ENCODE measurements around the gene RAB13. TPM values are rescaled to one million over a fixed set of nuclear protein-coding genes. Genes with fewer than 3 reads are reported as not detected.

The RAB13 gene
- total and polyA plus RNA-seq, 2 donors (not counting 3 experiments of a cell fraction or from before 2014, with no cell fraction given) = 76.0 to 124 TPM

DNA sequence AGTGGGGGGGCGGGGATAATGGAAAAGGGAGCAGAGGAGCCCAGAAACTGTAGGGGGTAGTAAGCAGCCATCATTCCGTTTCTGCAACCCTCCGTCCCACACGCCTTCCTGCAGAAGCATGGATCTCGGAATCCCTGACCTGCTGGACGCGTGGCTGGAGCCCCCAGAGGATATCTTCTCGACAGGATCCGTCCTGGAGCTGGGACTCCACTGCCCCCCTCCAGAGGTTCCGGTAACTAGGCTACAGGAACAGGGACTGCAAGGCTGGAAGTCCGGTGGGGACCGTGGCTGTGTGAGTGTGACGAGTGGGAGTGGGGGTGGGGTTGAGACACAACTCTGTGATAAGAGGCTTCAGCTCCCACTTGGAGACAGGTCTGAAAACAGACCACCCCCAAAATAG, 17.7 kb downstream of the RAB13 start:
- no TSS peak for BruUV-seq (replicated peaks)
- Histone ChIP-seq H3K9me3 (replicated peaks; ENCODE audit: control insufficient read depth, insufficient read depth, low read length) (no peaks in the 10 kb centered on the region), H2AFZ (ENCODE audit: low read depth, low read length) (peak overlapping the region; percentile 16), H3K4me2 (ENCODE audit: insufficient read depth, low read length) (peak overlapping the region; percentile 83), H3K27ac (ENCODE audit: insufficient read depth, low read depth, low read length) (no peak overlapping the region), H3K9me1 (replicated peaks; ENCODE audit: control insufficient read depth, extremely low read depth, insufficient read depth, low read length) (no peaks in the 10 kb centered on the region), H4K20me1 (replicated peaks; ENCODE audit: control insufficient read depth, extremely low read depth, insufficient read depth, low read length) (no peaks in the 10 kb centered on the region), H3K9ac (replicated peaks; ENCODE audit: extremely low read depth, insufficient read depth, low read length) (no peak overlapping the region), H3K27me3 (ENCODE audit: control insufficient read depth in 2 of 2, insufficient read depth in 2 of 2, low read length in 2 of 2) (no peaks in the 10 kb centered on the region), H3K79me2 (ENCODE audit: control insufficient read depth, insufficient read depth, low read length) (no peaks in the 10 kb centered on the region), H3K36me3 (ENCODE audit: control insufficient read depth in 2 of 2, extremely low read depth in 1 of 2, insufficient read depth in 2 of 2, low read length in 2 of 2) (no peaks in the 10 kb centered on the region), H3K4me3 (replicated peaks in 1 of 3; ENCODE audit: insufficient read depth in 1 of 3, low read depth in 1 of 3, low read length in 3 of 3) (peak overlapping the region in 2 of 3 experiments; percentile 62 to 68), H3K4me1 (ENCODE audit: control insufficient read depth, extremely low read depth, insufficient read depth, low read length) (peaks cover 26% of the 10 kb centered on the region)
- intact Hi-C loops (cut with micrococcal nuclease) (no loop called here), dilution Hi-C loops (cut with MboI; ENCODE audit: extremely low pct_ligation_motif_present, low sequenced_read_pairs) (no loop called here)
- DNase-seq (ENCODE audit: low read depth, low spot score) (no peak), FAIRE-seq (no peak)
- ChIA-PET CTCF (interaction anchor here (2.4 to 4.7 kb wide), 3 partner anchors 9 to 23 kb away, joined by 10 to 37 read pairs (median 16); partner anchors contain the start of genes DENND4B, JTB and RAB13), POLR2A (no interaction called here)
- TF ChIP-seq POLR2AphosphoS5 (IDR thresholded peaks at IDR 0.05; ENCODE audit: insufficient read depth, low read depth, low read length) (no peak), MYC (IDR thresholded peaks at IDR 0.05; ENCODE audit: low read depth, low read length) (no peak), EZH2 (IDR thresholded peaks at IDR 0.05; ENCODE audit: borderline replicate concordance, low read depth, low read length, severe bottlenecking) (no peak), POLR2A (IDR thresholded peaks at IDR 0.05; ENCODE audit: low read depth, low read length) (no peak), FOS (IDR thresholded peaks at IDR 0.05; ENCODE audit: borderline replicate concordance, insufficient read depth, low read length) (no peak), JUN (IDR thresholded peaks at IDR 0.05; ENCODE audit: borderline replicate concordance, insufficient read depth, insufficient read length, low read depth) (no peak), GATA2 (IDR thresholded peaks at IDR 0.05; ENCODE audit: insufficient read depth, insufficient read length, low read depth, low read length) (no peak)
- TF ChIP-seq, protein P1, sequence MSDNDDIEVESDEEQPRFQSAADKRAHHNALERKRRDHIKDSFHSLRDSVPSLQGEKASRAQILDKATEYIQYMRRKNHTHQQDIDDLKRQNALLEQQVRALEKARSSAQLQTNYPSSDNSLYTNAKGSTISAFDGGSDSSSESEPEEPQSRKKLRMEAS (IDR thresholded peaks at IDR 0.05; ENCODE audit: insufficient read depth, insufficient read length) = no peak
- TF ChIP-seq, protein P2, sequence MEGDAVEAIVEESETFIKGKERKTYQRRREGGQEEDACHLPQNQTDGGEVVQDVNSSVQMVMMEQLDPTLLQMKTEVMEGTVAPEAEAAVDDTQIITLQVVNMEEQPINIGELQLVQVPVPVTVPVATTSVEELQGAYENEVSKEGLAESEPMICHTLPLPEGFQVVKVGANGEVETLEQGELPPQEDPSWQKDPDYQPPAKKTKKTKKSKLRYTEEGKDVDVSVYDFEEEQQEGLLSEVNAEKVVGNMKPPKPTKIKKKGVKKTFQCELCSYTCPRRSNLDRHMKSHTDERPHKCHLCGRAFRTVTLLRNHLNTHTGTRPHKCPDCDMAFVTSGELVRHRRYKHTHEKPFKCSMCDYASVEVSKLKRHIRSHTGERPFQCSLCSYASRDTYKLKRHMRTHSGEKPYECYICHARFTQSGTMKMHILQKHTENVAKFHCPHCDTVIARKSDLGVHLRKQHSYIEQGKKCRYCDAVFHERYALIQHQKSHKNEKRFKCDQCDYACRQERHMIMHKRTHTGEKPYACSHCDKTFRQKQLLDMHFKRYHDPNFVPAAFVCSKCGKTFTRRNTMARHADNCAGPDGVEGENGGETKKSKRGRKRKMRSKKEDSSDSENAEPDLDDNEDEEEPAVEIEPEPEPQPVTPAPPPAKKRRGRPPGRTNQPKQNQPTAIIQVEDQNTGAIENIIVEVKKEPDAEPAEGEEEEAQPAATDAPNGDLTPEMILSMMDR (IDR thresholded peaks at IDR 0.05; ENCODE audit: extremely low read depth in 1 of 2, insufficient read depth in 1 of 2, low read depth in 1 of 2, low read length in 2 of 2) = no peak
